ENCODE results near the gene ANKRD65.
"Not testable (repeated sequence)": the region's sequence is repeated elsewhere in the genome, so short reads cannot be mapped to it uniquely, and the experiment has no call there.

The ANKRD65 gene

DNA sequence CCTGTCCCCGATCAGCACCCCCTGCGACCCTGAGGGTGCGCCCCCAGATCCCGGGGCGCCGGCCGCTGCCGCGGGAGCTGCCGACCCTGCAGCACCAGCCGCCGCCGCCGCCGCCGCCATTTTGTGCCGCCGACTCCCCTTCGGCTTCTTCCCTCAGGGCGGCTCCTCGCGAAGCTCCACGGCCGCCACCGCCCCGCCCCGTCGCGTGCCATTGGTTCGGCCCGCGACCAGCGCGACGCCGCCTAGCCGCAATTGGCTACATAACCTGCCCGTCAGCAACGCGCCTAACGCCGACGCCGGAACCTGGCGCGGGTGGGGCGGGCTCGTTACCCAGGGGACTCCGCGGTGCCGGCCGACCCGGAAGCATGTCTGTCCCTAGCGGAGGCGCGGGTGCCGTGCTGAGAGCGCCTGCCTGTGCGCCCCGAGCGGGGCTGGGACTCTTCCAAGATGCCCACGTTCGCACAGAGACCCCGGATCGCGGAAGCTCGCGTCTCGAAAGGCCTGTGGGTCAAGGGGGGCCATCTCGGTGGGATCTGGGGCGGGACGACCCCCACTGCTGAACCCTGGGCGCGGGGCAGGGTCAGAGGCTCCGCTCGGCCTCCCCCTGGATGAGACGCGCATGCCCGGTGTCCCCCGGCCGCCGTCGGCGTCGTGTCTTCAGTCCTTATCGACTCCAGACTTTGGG is 21.7 kb downstream of the ANKRD65 start, which contains the start of gene CCNL2:
TSS of gene CCNL2 (minus strand) at position 149 of the 685 bp plus-strand sequence. CDS start at position 120, 29 bp downstream.
- H3K4me3 ChIP-seq (ENCODE audit: low read depth, low read length): peak within 1 kb of the TSS; percentile 97

DNA sequence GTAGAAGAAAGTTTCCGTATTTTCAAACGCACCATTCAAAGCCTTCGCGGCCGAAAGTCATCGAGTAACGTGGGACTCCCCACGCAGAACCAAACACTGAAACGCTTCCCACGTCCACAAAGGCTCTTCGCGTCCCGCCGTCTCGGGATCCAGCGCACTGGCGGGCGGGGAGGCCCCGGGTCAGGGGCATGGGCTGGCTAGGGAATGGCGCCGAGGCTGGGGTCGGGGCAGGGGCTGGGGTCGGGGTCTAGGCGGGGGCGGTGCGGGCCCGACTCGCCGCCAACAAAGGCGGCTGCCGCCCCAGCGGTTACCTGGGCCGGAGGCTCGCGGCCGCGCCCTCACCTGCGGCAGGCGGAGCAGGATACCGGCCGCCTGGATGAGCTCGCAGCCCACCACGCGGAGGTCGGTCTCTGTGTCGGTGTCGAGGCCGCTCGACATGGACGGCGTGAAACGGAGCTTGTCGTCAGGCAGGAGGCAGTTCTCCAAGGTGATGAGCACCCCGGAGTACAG is 22.3 kb downstream of the ANKRD65 start:
- H3K4me3 ChIP-seq (ENCODE audit: low read depth, low read length): peak overlapping the region; percentile 94

DNA sequence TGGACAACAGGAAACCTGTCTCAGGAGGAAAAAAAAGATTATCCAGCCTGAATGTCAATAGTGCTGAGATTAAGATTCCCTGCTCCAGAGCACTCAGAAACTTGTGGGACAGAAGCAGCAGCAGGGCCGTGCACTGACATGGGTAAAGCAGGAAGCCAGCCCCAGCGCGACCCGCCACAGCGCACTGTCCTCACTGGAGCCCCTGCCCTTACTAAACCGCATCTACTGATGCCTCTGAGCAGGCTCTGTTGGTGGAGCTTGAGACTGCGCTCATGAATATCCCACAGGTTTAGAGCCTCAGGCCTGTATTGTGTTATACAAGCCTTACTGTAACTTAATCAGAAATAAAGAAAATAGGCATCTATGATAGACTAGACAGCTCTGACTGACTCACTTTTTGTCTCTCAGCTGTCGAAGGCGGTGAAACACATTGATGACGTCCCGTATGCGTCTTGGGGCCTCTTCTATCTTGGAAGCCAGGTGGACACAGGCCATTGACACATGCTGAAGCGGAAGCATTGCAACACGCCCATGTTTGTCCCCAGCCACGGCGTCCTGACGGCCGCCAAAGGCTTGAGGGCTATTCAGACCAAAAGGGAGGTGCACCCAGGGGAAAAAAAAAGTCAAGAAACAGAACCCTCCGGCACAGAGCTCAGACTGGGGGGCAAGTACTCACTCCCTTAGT is 23.1 kb downstream of the ANKRD65 start:
- H3K4me3 ChIP-seq (ENCODE audit: low read depth, low read length): peak overlapping the region; percentile 94

DNA sequence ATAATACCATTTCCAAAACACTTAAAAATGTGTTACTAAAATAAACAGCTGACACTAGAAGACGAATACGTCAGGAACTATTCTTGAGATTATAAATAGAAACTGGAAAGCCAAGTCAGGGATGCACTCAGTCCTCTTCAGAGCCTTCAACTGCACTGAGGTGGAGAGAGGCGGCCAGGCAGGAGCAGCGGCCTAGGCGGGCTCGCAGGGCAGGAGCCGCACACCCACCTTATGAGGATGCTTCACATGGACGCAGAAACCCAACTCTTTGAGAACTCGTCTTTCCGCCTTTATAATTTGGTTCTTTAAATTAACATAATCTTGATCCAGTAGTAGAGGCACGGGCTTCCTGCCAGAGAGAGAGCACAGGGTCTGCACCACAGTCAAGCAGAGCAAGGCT is 25.9 kb downstream of the ANKRD65 start:
- no peak overlapping the region for H3K4me3 ChIP-seq (ENCODE audit: low read depth, low read length)

DNA sequence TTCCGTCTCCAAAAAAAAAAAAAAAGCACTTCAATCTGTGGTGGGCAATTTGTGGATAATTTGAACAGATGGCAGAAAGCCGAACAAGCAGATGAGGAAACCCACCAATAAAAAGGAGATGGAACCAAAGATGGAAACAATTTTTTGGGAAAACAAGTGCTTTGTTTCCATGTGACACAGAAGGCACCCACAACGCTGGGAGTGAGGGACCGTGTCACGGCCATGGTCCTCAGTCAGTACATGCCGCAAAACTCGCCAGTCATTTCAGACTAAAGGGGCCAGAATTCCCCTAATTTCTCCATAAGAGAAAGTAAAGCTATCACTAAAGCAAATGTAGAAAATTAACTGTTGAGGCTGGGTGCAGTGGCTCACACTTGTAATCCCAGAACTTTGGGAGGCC is 27.0 kb downstream of the ANKRD65 start:
- no peak overlapping the region for H3K4me3 ChIP-seq (ENCODE audit: low read depth, low read length)

DNA sequence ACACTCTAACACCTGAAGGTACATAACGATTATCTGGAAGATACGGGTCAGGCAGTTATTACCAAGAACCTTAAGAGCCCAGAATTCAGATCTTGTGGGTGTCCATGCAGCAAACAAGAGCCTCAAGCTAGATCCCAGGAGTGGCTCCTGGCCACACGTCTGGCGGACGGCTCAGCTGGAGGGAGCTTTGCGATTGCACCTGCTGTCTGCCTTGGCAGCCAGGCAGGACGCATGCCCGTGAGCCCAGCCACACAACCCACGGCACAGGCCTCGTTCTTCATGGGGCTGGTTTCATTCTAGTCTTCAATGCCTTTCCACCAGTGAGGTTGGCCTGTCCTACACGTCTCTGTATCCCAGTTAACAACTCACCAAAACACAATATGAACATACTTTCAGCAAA is 27.6 kb downstream of the ANKRD65 start:
- H3K4me3 ChIP-seq (ENCODE audit: low read depth, low read length): no peak overlapping the region

DNA sequence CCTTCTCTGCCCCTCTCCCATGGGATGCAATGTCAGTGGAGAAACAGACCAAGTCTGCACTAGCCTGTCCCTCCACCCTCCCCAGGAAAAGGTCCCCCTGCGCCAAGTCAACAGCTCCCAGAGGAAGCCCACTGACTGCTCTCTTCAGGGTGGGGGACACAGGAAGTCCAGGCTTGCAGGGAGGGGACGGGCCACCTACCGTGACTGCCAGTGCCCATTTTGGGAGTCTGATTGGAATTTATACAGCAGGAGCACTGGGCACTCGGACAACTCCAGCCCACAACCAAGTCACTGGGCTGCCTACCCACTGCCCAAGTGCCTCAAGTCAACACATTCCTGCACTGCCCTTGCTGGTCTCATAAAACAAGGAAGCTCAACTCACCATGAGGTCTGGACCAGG is 28.1 kb downstream of the ANKRD65 start:
- H3K4me3 ChIP-seq (ENCODE audit: low read depth, low read length): no peak overlapping the region

DNA sequence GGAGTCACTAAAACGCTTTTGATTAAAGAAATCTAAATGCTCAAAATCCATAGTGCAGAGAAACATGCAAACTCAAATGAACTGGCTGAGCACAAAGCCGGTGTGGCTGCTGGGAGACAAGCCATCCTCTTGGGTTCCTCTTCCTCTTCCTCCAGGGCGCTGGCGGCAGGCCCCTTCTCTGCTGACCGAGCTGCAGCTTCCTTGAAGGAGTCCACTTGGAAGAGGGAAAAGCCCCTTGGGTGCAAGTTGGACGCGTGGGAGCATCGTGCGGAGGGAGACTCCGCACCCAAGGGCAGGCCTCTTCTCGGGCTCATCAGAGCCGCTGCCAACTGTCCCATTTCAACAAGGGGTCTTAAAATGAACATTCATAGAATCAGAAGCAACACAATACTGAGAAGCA is 29.9 kb downstream of the ANKRD65 start:
- H3K4me3 ChIP-seq (ENCODE audit: low read depth, low read length): no peak overlapping the region

DNA sequence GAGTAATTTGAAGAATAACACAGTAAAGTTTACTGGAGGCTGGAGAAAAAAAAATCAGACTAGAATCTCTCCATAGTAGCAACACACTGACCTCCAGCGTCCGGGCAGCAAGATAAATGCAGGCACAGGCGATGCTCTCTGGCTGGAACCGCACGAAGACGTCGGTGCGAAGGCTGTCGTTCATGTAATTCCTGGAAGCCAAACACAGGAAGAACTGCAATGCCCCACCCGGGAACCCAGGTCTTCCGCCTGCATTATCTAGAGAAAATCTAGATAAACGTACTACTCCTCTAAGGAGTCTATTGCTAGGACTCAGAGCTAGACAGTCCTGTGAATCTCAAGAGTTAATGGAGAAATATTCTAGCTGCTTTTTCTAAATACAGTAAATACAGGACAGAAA is 30.4 kb downstream of the ANKRD65 start:
- no peak overlapping the region for H3K4me3 ChIP-seq (ENCODE audit: low read depth, low read length)

DNA sequence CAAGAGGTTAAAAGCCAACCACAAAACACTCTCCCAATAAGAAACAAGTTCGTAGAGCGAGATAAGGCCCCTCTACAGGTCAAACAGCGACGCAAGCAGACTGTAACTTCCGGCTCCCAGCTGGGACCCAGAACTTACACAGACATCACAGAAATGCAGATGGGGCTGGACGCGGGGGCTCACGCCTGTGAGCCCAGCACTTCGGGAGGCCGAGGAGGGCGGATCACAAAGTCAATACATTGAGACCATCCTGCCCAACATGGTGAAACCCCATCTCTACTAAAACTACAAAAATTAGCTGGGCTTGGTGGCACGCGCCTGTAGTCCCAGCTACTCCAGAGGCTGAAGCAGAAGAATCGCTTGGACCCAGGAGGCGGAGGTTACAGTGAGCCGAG is 33.0 kb downstream of the ANKRD65 start:
- H3K4me3 ChIP-seq (ENCODE audit: low read depth, low read length): no peak overlapping the region

DNA sequence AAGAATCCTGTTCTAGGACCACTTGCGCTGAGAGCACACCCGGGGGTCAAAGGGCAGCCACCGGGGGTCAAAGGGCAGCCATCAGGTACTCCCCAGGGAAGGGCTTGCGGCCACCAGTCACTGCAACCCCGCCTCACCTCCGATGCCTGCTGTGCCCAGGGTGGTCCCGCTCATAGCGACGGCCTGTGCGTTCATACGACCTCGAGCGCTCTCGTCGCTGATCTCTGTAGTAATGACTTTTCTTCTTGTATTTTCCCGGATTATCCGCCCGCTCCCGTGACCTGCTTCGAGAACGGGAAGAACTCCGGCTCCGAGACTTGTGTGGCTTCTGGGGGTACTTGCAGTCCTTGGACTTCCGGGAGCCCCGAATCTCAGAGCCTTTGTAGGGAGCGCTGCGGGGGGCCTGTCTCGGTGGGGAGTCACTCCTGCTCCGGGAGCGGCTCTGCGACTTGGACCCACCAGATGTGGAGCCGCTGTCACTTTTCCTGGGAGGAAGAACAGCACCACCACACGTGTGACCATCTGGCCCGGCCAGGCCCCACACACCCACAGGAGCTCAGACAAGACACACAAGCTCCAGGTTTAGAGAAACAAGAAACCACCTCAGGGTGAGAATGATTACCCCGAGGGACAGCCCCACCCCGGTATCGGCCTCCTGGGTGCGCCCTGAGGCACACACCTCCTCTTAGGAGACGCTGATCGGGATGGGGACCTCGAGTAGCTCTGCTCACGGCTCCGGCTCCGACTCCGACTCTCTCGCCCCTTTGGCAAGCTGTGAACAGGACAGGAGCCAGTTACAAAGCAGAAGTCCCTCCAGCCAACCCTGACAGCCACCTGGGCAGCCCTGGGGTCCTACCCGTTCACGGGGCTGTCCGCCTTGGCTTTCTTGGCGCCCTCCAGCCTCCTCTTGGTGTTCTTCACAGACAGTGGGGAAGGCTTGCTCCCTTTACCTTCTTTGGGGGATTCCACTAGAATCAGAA is 33.7 kb downstream of the ANKRD65 start:
- no peak overlapping the region for H3K4me3 ChIP-seq (ENCODE audit: low read depth, low read length)

DNA sequence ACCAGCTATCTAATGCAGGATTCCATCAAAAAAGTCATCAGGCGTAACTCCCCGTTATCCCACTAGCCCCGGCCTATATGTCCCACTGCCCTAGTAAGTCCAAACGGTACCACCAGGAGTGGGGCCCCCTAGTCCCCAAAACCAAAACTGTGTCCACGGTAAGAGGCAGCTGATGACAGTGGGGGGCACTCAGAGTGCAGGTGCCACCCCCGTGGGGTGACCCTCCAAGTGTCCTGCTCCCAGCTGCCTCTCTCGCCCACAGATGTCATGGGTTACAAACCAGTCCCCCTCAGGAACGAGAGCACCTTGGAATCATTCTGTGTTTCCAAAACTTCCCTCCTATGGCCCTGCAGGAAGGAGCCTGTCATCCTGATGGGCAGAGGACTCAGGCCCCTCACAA is 35.1 kb downstream of the ANKRD65 start:
- H3K4me3 ChIP-seq (ENCODE audit: low read depth, low read length): no peak overlapping the region

DNA sequence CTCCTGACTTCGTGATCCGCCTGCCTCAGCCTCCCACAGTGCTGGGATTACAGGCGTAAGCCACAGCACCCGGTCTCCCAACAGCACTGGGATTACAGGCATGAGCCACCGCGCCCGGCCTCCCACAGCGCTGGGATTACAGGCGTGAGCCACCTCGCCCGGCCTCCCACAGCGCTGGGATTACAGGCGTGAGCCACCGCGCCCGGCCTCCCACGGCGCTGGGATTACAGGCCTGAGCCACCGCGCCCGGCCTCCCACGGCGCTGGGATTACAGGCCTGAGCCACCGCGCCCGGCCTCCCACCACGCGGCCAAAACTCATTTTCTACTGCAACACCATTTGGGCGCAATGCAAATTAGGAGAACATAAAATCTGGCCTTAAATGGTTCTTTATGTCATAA is 35.7 kb downstream of the ANKRD65 start:
- H3K4me3 ChIP-seq (ENCODE audit: low read depth, low read length): not testable (repeated sequence)

DNA sequence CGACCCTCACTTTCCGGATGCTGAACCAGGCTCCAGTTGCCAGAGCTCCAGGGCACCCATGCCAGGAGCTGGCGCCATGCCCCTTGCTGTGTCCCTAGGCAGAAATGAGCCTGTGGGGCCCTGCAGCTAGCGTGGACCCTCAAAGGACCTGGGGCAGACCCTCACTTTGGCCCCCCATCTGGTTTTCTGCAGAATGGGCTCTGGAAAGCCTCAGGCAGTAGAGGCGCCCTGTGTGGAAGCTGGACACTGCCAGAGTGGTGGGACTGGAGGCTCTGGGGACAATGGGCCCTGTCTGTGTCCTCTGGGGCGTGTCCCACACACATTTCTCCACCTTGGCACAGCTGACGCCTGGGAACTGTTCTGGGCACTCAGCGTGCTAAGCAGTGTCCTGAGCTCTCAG is 39.8 kb downstream of the ANKRD65 start:
- no peak overlapping the region for H3K4me3 ChIP-seq (ENCODE audit: low read depth, low read length)

DNA sequence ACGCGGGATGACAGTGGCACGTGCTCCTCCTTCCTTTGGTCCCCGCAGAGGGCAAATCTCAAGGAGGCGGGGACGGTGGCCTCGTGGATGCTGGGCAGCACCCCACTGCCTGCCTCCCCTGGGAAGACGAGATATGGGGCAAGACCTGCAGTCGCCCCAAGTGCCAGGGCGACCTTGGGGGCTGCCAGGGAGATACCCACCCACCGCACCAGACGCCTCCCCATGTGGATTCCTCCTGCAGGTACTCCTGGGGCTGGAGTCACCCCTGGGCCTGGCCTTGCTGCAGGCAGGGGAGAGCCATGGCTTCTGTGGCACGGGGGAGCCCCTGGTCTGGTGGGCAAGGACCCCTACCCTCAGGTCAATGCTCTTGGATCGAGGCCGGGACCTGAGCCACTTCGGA is 40.2 kb downstream of the ANKRD65 start:
- no peak overlapping the region for H3K4me3 ChIP-seq (ENCODE audit: low read depth, low read length)

DNA sequence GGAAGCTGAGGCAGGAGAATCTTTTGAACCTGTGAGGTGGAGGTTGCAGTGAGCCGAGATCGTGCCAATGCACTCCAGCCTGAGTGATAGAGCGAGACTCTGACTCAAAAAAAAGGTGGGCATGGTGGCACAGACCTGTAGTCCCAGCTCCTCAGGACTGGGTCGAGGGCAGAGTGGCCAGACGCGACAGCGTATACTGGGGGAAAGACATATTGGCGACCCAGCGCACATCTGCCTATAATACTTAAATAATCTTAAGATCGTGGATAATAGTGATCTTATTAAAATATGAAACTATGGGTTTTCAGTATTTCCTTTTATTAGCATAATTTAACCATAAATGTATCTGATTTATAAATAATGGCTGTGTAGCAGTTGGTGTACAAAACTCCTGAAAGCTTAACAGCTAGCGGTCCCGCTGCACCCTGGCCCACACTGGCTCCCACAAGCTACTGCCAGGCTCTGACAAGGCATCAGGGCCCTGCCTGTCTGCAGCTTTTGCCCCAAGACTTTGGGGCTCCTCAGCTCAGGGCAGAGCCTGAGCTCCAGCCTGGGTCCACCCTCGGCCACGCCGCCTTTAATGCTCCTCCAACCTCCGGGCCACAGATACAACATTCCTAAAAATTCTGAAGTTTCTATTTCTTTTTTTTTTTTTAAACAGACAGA is 43.4 kb downstream of the ANKRD65 start:
- H3K4me3 ChIP-seq (ENCODE audit: low read depth, low read length): no peak overlapping the region

DNA sequence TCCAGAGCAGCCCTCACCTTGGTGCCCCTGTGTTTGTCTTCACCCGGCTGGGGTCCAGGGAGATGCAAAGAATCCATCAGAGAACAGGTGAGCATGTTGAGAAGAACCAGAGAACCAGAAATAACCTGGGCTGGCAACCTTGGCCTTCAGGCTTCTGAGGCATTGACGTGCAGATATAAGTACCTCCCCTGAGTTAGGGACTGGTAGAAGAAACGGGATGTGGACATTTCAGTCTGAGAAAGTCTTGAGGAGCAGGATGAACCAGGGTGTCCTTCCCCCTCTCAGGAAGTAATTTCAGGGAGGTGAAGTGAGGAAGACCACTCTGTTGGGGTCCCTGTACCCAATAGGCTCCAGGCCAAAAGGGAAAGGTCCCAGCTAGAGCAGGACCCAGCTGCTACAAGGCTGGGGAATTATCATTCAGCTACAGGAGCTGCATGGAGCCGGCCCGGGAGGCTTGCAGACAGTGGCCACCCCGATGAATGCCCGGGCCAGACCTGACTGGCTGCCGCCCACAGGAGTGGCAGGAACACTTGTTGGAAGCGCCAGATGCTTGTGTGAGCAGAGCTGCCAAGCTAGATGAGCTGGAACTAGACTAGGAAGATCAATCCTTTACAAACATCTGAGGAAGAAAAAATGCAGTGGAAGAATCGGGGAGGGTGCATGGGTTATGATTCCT is 44.4 kb downstream of the ANKRD65 start:
- H3K4me3 ChIP-seq (ENCODE audit: low read depth, low read length): no peak overlapping the region

DNA sequence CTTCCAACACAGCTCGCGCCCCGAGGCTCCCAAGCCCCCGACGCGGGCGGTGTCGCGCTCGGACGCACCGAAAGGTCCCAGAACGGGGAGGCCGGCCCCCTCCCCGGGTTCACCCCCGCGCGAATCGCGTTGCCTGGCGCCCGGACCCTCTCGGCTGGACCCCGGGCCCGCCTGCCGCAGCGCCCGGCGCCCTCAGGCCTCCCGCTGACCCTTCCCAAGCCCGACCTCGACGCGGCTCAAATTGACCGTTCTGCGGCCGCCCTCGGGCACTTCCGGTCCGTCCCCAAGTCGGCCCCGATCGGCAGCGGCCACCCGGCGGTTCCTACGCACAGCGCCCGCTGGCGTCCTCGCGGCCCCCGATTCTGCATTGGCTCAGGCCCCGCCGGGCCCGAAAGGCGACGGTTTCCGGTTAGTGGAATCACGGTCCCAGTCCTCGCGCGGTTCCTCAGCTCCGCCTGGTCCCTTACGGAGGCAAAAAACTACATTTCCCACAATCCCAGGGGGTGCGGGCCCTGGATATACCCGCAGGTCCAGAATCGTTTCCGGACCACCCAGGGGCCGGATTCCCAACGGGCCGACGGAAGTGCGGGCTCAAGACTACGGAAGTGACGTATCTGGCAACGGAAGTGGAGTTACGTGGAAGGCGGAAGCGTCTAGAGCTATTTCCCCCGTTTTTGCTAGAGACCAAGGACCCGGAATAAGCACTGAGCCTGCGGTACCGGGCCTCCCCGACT is 46.0 kb downstream of the ANKRD65 start, which contains the start of gene AURKAIP1:
TSS of gene AURKAIP1 (minus strand) at position 279 of the 734 bp plus-strand sequence. CDS start 451 bp downstream, outside the sequence.
- H3K4me3 ChIP-seq (ENCODE audit: low read depth, low read length): peak within 1 kb of the TSS; percentile 87

DNA sequence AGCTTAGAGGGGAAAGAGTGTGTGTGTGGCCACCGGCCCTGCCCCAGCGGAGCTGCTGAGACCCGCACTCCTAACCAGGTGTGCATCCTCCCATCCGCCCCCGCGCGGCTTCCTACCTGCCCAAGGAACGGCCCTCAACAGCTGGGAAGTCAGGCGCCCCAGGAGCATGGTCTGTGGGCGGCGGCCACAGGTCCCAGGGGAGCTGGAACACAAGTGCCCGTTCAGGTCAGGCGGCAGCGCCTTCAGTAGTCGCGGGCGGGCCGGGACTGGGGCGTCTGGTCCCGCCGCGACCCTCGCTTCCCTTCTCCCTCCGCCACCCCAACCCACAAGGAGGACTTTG is 46.5 kb downstream of the ANKRD65 start:
- peak overlapping the region; percentile 87 for H3K4me3 ChIP-seq (ENCODE audit: low read depth, low read length)
